Panc1 (cell line): ENCODE measurements around the gene SRF.

Experiments used
- CTCF ChIP-seq: fragments of 450-650 bp; IDR thresholded peaks from 2 replicates; pipeline ENCODE4 v1.5.1; 2017; ENCODE audit warnings: mild to moderate bottlenecking
- POLR2AphosphoS5 ChIP-seq: IDR thresholded peaks from 2 replicates; pipeline ENCODE4 v1.6.1; 2012; ENCODE audit warnings: mild to moderate bottlenecking, low read depth, low read length, moderate library complexity
- REST ChIP-seq, 2 experiments: IDR thresholded peaks; 2 replicates each; pipeline ENCODE4 v1.6.1; 2011 to 2012; ENCODE audit warnings: low read depth in 2 of 2, control low read depth in 1 of 2, low read length in 1 of 2, mild to moderate bottlenecking in 1 of 2, moderate library complexity in 1 of 2; ENCODE audit not compliant: insufficient read depth in 1 of 2
- SIN3A ChIP-seq: IDR thresholded peaks from 2 replicates; pipeline ENCODE4 v1.6.1; 2012; ENCODE audit warnings: low read depth, mild to moderate bottlenecking, low read length, moderate library complexity, borderline replicate concordance; ENCODE audit not compliant: insufficient read depth
- TCF7L2 ChIP-seq: IDR thresholded peaks from 2 replicates; pipeline ENCODE4 v1.6.1; 2011; ENCODE audit warnings: mild to moderate bottlenecking, low read depth, low read length, inconsistent platforms

GRCh38 chr6:43192911-43193310 lies 21.8 kb downstream of the SRF start:
- TF ChIP-seq CTCF (no peak), TCF7L2 (no peak), POLR2AphosphoS5 (no peak), SIN3A (no peak), REST (IDR thresholded peaks at IDR 0.05; ENCODE audit: insufficient read depth in 1 of 2, low read depth in 2 of 2, low read length in 1 of 2) (no peak)
